Transverse colon (tissue), 4 donors: ENCODE results near the gene YWHAQ. TPM values are rescaled to one million over a fixed set of nuclear protein-coding genes. Genes with fewer than 3 reads are reported as not detected.

Source experiments
- DNase-seq: peaks from one replicate; pipeline ENCODE4 v3.0.0-alpha.2; 2019
- H3K27ac ChIP-seq, 4 donors: fragments of 200-600 bp; sonication (generic); 2 replicates each; pipeline ENCODE4 v1.5.1; 2016 to 2018; ENCODE audit warnings: inconsistent platforms in 4 of 4
- H3K27me3 ChIP-seq: fragments of 200-600 bp; sonication (generic); 2 replicates; pipeline ENCODE4 v1.5.1; 2017; ENCODE audit warnings: inconsistent platforms
- H3K36me3 ChIP-seq, 4 donors: fragments of 200-600 bp; sonication (generic); 2 replicates each; pipeline ENCODE4 v1.5.1; 2017 to 2019; ENCODE audit warnings: inconsistent platforms in 4 of 4
- H3K4me1 ChIP-seq, 4 donors: fragments of 200-600 bp; sonication (generic); 2 replicates each; pipeline ENCODE4 v1.5.1; 2017 to 2020; ENCODE audit warnings: inconsistent platforms in 4 of 4
- H3K4me3 ChIP-seq, 4 donors: fragments of 200-600 bp; sonication (generic); 1 replicate in 1 of 4; 2 replicates in 3 of 4; pipeline versions ENCODE4 v1.5.1 to v1.6.1; 2017 to 2019; ENCODE audit warnings: inconsistent platforms in 4 of 4
- H3K9me3 ChIP-seq, 2 donors: fragments of 200-600 bp; sonication (generic); 2 replicates each; pipeline ENCODE4 v1.5.1; 2017 to 2019; ENCODE audit warnings: inconsistent platforms in 2 of 2
- CTCF ChIP-seq, 5 experiments: fragments of 200-600 bp in 3 of 5; fragments of 450-650 bp in 2 of 5; sonication (generic) in 3 of 5; IDR thresholded peaks; 1 replicate in 2 of 5; 2 replicates in 3 of 5; pipeline ENCODE4 v1.5.1; 2016 to 2017; ENCODE audit warnings: antibody characterized with exemption in 5 of 5, inconsistent platforms in 3 of 5, mild to moderate bottlenecking in 2 of 5, moderate library complexity in 1 of 5
- EP300 ChIP-seq: sonication (generic); formaldehyde crosslinking; IDR thresholded peaks from one replicate; pipeline ENCODE4 v1.6.1; 2017; ENCODE audit warnings: antibody characterized with exemption, low read depth
- POLR2A ChIP-seq: fragments of 450-650 bp; IDR thresholded peaks from one replicate; pipeline ENCODE4 v1.6.1; 2016; ENCODE audit warnings: antibody characterized with exemption, mild to moderate bottlenecking, moderate library complexity
- POLR2AphosphoS5 ChIP-seq, 3 donors: sonication (generic); formaldehyde crosslinking; IDR thresholded peaks; one replicate each; pipeline ENCODE4 v1.6.1; 2016; ENCODE audit warnings: antibody characterized with exemption in 3 of 3
- WGBS, 2 donors: methylation state at CpG; one replicate each; pipeline ENCODE4 v1.1.5; 2018; ENCODE audit warnings: low coverage in 1 of 2; 5-methylcytosine and 5-hydroxymethylcytosine counted together
- in situ Hi-C, 4 donors: fragments of 200-750 bp; cut with MboI; loops; one replicate each; pipeline versions ENCODE4 v1.15.0 to v1.15.1; 2017; ENCODE audit warnings: low sequenced_read_pairs in 3 of 4, low pct_ligation_motif_present in 1 of 4, low pct_unique_long_range_greater_than_20kb in 1 of 4
- intact Hi-C: fragments of 100-400 bp; cut with DNase I; formaldehyde crosslinking; loops from one replicate; pipeline ENCODE4 v1.15.1; 2023; ENCODE audit warnings: low total_unique reads
- total RNA-seq, 4 donors: library from RNA; depleted of rRNA; stranded (reverse); fragments of >200 nt; gene quantifications; one replicate each; pipeline ENCODE4 v1.1.0, GENCODE V29; 2016

Gene YWHAQ
- total RNA-seq, 4 donors from 2014 or later: 84.0 to 189 (median 145) TPM

- no peak for DNase-seq
- no peaks in the 10 kb centered on the region for H3K36me3 ChIP-seq
- no peaks in the 10 kb centered on the region for H3K27me3 ChIP-seq
- in situ Hi-C loops (no loop called here), intact Hi-C loops (no loop called here)
- H3K9me3 ChIP-seq: no peaks in the 10 kb centered on the region
- 60 to 80% methylated on average over 1 of the region's 1 CpG for WGBS, 2 donors
- no peak overlapping the region for H3K27ac ChIP-seq
- H3K4me3 ChIP-seq: no peak overlapping the region
- TF ChIP-seq EP300 (no peak), CTCF (IDR thresholded peaks at IDR 0.05) (no peak), POLR2AphosphoS5 (IDR thresholded peaks at IDR 0.05) (no peak), POLR2A (no peak)
- peaks cover 16 to 59% (median 23%) of the 10 kb centered on the region in 4 donors for H3K4me1 ChIP-seq
These were observed 13.0 kb downstream of the YWHAQ start for GRCh38 chr2:9617749-9618148.

GRCh38 chr2:9617296-9617695, 13.5 kb downstream of the YWHAQ start:
- intact Hi-C loops: no loop called here

GRCh38 chr2:9614562-9614961, 16.2 kb downstream of the YWHAQ start:
- 69 to 70% methylated on average over 3 of the region's 3 CpGs for WGBS, 2 donors
- in situ Hi-C loops: no loop called here

More at GRCh38 chr2:9617296-9617695, 13.5 kb downstream of the YWHAQ start:
- Histone ChIP-seq H3K9me3 (no peaks in the 10 kb centered on the region), H3K27me3 (no peaks in the 10 kb centered on the region), H3K36me3 (no peaks in the 10 kb centered on the region), H3K4me3 (no peak overlapping the region), H3K27ac (no peak overlapping the region), H3K4me1 (peaks cover 16 to 62% (median 25%) of the 10 kb centered on the region in 4 donors)
- TF ChIP-seq POLR2AphosphoS5 (IDR thresholded peaks at IDR 0.05) (no peak), POLR2A (no peak), CTCF (IDR thresholded peaks at IDR 0.05) (no peak), EP300 (no peak)
- DNase-seq: no peak
- 95 to 96% methylated on average over 4 to 5 of the region's 5 CpGs for WGBS, 2 donors
- in situ Hi-C loops: no loop called here

GRCh38 chr2:9613291-9613690, 17.5 kb downstream of the YWHAQ start:
- no peak overlapping the region for H3K4me3 ChIP-seq
- H3K27me3 ChIP-seq: no peaks in the 10 kb centered on the region
- in situ Hi-C loops (no loop called here), intact Hi-C loops (loop anchor here (5.0 kb wide), 1 partner anchor 1854 kb away; the partner anchor contains the start of gene E2F6)
- TF ChIP-seq EP300 (no peak), POLR2AphosphoS5 (IDR thresholded peaks at IDR 0.05) (no peak), POLR2A (no peak), CTCF (IDR thresholded peaks at IDR 0.05) (no peak)
- DNase-seq: no peak
- H3K36me3 ChIP-seq: no peaks in the 10 kb centered on the region
- H3K9me3 ChIP-seq: no peaks in the 10 kb centered on the region
- H3K27ac ChIP-seq: no peak overlapping the region
- peaks cover 18 to 77% (median 39%) of the 10 kb centered on the region in 4 donors for H3K4me1 ChIP-seq
- WGBS, 2 donors: 74% methylated on average over 1 of the region's 1 CpG; no CpG with 5 or more reads in 1 of the 2 donors

More at GRCh38 chr2:9614562-9614961, 16.2 kb downstream of the YWHAQ start:
- Histone ChIP-seq H3K27me3 (no peaks in the 10 kb centered on the region), H3K27ac (no peak overlapping the region), H3K4me1 (peaks cover 10 to 74% (median 26%) of the 10 kb centered on the region in 4 donors), H3K36me3 (no peaks in the 10 kb centered on the region), H3K4me3 (no peak overlapping the region), H3K9me3 (no peaks in the 10 kb centered on the region)
- intact Hi-C loops: loop anchor here (5.0 kb wide), 1 partner anchor 1853 kb away; the partner anchor contains the start of gene E2F6
- no peak for DNase-seq
- TF ChIP-seq EP300 (no peak), POLR2AphosphoS5 (IDR thresholded peaks at IDR 0.05) (no peak), POLR2A (no peak), CTCF (IDR thresholded peaks at IDR 0.05) (no peak)
